HepG2 (cell line): Measurements from ENCODE around the gene ZNF620.

Experiments
- CTCF ChIP-seq: sonication (generic); formaldehyde crosslinking; IDR thresholded peaks from 2 replicates; pipeline ENCODE4 v1.5.0; 2020; ENCODE audit warnings: mild to moderate bottlenecking, missing genetic modification reagents, moderate library complexity
- GABPA ChIP-seq, 2 experiments: IDR thresholded peaks; 2 replicates each; pipeline ENCODE4 v1.6.1; 2011 to 2016; ENCODE audit warnings: low read depth in 2 of 2, low read length in 1 of 2, missing biosample characterization in 1 of 2, missing genetic modification characterization in 1 of 2
- MAFF ChIP-seq: IDR thresholded peaks from 2 replicates; pipeline ENCODE4 v1.6.1; 2011; ENCODE audit warnings: low read depth, low read length, improper control_type of control experiment
- NR2C2 ChIP-seq: sonication (generic); formaldehyde crosslinking; IDR thresholded peaks from 2 replicates; pipeline ENCODE4 v1.4.0; 2020; ENCODE audit warnings: missing genetic modification reagents, mild to moderate bottlenecking, moderate library complexity, borderline replicate concordance
- SIN3A ChIP-seq: IDR thresholded peaks from 2 replicates; pipeline ENCODE4 v1.6.1; 2011; ENCODE audit warnings: low read depth, mild to moderate bottlenecking, control low read depth, low read length, borderline replicate concordance
- ZNF354B ChIP-seq: sonication (generic); formaldehyde crosslinking; IDR thresholded peaks from 2 replicates; pipeline ENCODE4 v1.8.0; 2022; ENCODE audit warnings: mild to moderate bottlenecking, missing genetic modification reagents

- no peak for TF ChIP-seq MAFF
- TF ChIP-seq NR2C2 (CRISPR knock-in tag) = no peak
- TF ChIP-seq SIN3A = no peak
- TF ChIP-seq CTCF (CRISPR knock-in tag) = no peak
- TF ChIP-seq ZNF354B (CRISPR knock-in tag) = no peak
- no peak for TF ChIP-seq GABPA (IDR thresholded peaks at IDR 0.05; ENCODE audit: low read depth, low read length)
- TF ChIP-seq GABPA (CRISPR knock-in tag; IDR thresholded peaks at IDR 0.05; ENCODE audit: low read depth) = no peak
Measured at GRCh38 chr3:40468018-40468417, 37.8 kb upstream of the ZNF620 start.
